ENCODE results near the gene STK24.
"Not testable (repeated sequence)": the region's sequence is repeated elsewhere in the genome, so short reads cannot be mapped to it uniquely, and the experiment has no call there.

Gene STK24

DNA sequence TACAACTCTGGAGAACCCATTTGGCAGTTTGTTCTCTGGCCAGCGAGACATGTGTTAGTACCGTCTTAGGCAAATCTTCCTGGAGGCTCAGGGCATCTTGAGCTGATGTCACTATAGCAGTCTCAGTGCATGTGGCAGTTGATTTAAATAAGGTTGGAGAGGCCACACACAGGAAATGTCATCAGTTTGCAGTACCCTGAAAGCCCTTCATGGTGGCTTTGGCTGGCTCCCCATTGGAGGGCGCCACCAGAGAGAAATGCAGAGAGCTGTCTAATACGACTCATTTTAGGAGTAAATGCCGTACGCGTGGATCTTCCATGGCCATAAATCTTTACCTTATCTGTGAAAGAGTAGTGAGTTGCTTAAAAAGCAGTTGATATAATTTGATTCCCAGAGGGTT lies 163.1 kb downstream of the STK24 start:
- Histone ChIP-seq H3K4me3 (ENCODE audit: low read length in 2 of 2) (no peak overlapping the region), H3K18ac (ENCODE audit: low read length) (no peak overlapping the region), H3K4ac (ENCODE audit: low read length) (no peak overlapping the region), H3K79me1 (ENCODE audit: low read depth, low read length) (no peaks in the 10 kb centered on the region), H3K4me2 (ENCODE audit: insufficient read depth, low read length, poor library complexity, severe bottlenecking) (no peak overlapping the region), H3K4me1 (ENCODE audit: control insufficient read depth in 2 of 2, insufficient read depth in 1 of 2, low read depth in 1 of 2, low read length in 2 of 2) (no peaks in the 10 kb centered on the region), H4K8ac (ENCODE audit: low read depth, low read length) (no peak overlapping the region), H3K27me3 (ENCODE audit: control insufficient read depth in 3 of 3, insufficient read depth in 3 of 3, low read depth in 1 of 3, low read length in 3 of 3) (no peaks in the 10 kb centered on the region), H2BK15ac (ENCODE audit: low read length) (no peak overlapping the region), H3K23ac (ENCODE audit: low read depth, low read length, poor library complexity) (no peak overlapping the region), H2AK5ac (ENCODE audit: low read depth, low read length) (no peak overlapping the region), H3K27ac (replicated peaks; ENCODE audit: low read length) (no peak overlapping the region), H3K9ac (ENCODE audit: low read depth, low read length, poor library complexity) (no peak overlapping the region), H3K14ac (ENCODE audit: low read length) (no peak overlapping the region), H2BK12ac (ENCODE audit: low read length) (no peak overlapping the region), H3K9me3 (replicated peaks in 1 of 2; ENCODE audit: control insufficient read depth in 2 of 2, insufficient read depth in 1 of 2, low read depth in 1 of 2, low read length in 2 of 2) (peaks cover 6% of the 10 kb centered on the region in 2 donors), H2BK5ac (ENCODE audit: low read length) (no peak overlapping the region), H3K36me3 (replicated peaks in 1 of 2; ENCODE audit: control insufficient read depth in 2 of 2, insufficient read depth in 2 of 2, low read length in 2 of 2) (peaks cover 26 to 94% of the 10 kb centered on the region in 2 donors), H2AFZ (ENCODE audit: low read length) (no peak overlapping the region), H2BK120ac (ENCODE audit: low read depth, low read length) (no peak overlapping the region), H4K91ac (ENCODE audit: low read depth, low read length, poor library complexity) (no peak overlapping the region)
- no peak for DNase-seq (ENCODE audit: low spot score)
- no CpG with 5 or more reads among the region's 7 CpGs for WGBS, 2 donors (ENCODE audit: extremely low coverage in 2 of 2, insufficient read length in 2 of 2, insufficient replicate concordance in 1 of 2)

- H3K9me3 ChIP-seq (replicated peaks in 1 of 2; ENCODE audit: control insufficient read depth in 2 of 2, insufficient read depth in 1 of 2, low read depth in 1 of 2, low read length in 2 of 2); H3K79me1 ChIP-seq (ENCODE audit: low read depth, low read length); DNase-seq (ENCODE audit: low spot score); H2BK5ac ChIP-seq (ENCODE audit: low read length); H2AK5ac ChIP-seq (ENCODE audit: low read depth, low read length); H3K23ac ChIP-seq (ENCODE audit: low read depth, low read length, poor library complexity); H3K4me2 ChIP-seq (ENCODE audit: insufficient read depth, low read length, poor library complexity, severe bottlenecking); H3K4me3 ChIP-seq (ENCODE audit: low read length in 2 of 2); H2AFZ ChIP-seq (ENCODE audit: low read length); H3K4ac ChIP-seq (ENCODE audit: low read length); H4K8ac ChIP-seq (ENCODE audit: low read depth, low read length); H3K9ac ChIP-seq (ENCODE audit: low read depth, low read length, poor library complexity); H3K14ac ChIP-seq (ENCODE audit: low read length); H2BK12ac ChIP-seq (ENCODE audit: low read length); H3K27me3 ChIP-seq (ENCODE audit: control insufficient read depth in 3 of 3, insufficient read depth in 3 of 3, low read depth in 1 of 3, low read length in 3 of 3); H2BK120ac ChIP-seq (ENCODE audit: low read depth, low read length); H3K4me1 ChIP-seq (ENCODE audit: control insufficient read depth in 2 of 2, insufficient read depth in 1 of 2, low read depth in 1 of 2, low read length in 2 of 2); H4K91ac ChIP-seq (ENCODE audit: low read depth, low read length, poor library complexity); H2BK15ac ChIP-seq (ENCODE audit: low read length); H3K27ac ChIP-seq (replicated peaks; ENCODE audit: low read length); H3K18ac ChIP-seq (ENCODE audit: low read length): not testable (repeated sequence)
- peaks cover 26 to 89% of the 10 kb centered on the region in 2 donors for H3K36me3 ChIP-seq (replicated peaks in 1 of 2; ENCODE audit: control insufficient read depth in 2 of 2, insufficient read depth in 2 of 2, low read length in 2 of 2)
- no CpG with 5 or more reads among the region's 3 CpGs for WGBS, 2 donors (ENCODE audit: extremely low coverage in 2 of 2, insufficient read length in 2 of 2, insufficient replicate concordance in 1 of 2)
These were observed 163.6 kb downstream of the STK24 start for GRCh38 chr13:98413278-98413677.

DNA sequence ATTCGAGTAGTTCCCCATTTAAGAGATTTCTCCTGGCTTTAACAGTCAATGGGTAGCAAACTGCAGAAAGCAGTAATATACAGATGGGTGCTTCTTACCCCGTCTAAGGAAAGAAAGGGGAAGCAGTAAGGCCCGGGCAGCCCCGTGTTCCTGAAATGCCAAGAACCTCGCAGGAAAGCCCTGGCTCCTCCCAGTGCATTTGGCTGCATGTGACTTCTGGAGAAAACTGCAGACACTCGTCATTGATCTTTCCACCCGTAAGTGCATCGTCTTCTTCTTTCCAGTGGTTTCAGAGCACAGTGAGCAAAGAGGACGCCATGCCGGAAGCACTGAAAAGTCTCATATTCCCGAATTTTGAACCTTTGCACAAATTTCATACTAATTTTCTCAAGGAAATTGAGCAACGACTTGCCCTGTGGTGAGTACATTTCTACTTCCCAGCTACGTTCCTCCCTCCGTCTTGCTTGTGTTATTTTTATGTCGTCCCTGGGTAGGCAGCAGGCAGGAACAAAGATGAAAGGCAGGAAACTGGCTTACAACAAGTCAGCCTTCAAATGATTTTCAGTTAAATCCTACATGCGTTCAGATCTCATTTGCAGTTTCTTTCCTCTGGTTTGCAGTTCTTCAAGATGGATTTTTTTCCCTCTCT lies 165.2 kb downstream of the STK24 start:
- H3K36me3 ChIP-seq (replicated peaks in 1 of 2; ENCODE audit: control insufficient read depth in 2 of 2, insufficient read depth in 2 of 2, low read length in 2 of 2), result peaks cover 21 to 76% of the 10 kb centered on the region in 2 donors
- no peak overlapping the region for H3K18ac ChIP-seq (ENCODE audit: low read length)
- no peak overlapping the region for H3K14ac ChIP-seq (ENCODE audit: low read length)
- peaks cover 0 to 3% of the 10 kb centered on the region in 2 donors for H3K9me3 ChIP-seq (replicated peaks in 1 of 2; ENCODE audit: control insufficient read depth in 2 of 2, insufficient read depth in 1 of 2, low read depth in 1 of 2, low read length in 2 of 2)
- H3K4me1 ChIP-seq (ENCODE audit: control insufficient read depth in 2 of 2, insufficient read depth in 1 of 2, low read depth in 1 of 2, low read length in 2 of 2), result no peaks in the 10 kb centered on the region
- no peak overlapping the region for H2BK5ac ChIP-seq (ENCODE audit: low read length)
- no peak overlapping the region for H2AFZ ChIP-seq (ENCODE audit: low read length)
- H2BK12ac ChIP-seq (ENCODE audit: low read length), result no peak overlapping the region
- H3K4me3 ChIP-seq (ENCODE audit: low read length in 2 of 2), result no peak overlapping the region
- H2BK15ac ChIP-seq (ENCODE audit: low read length), result no peak overlapping the region
- H3K27ac ChIP-seq (replicated peaks; ENCODE audit: low read length), result no peak overlapping the region
- H2AK5ac ChIP-seq (ENCODE audit: low read depth, low read length), result no peak overlapping the region
- no peak overlapping the region for H3K4ac ChIP-seq (ENCODE audit: low read length)
- no peak overlapping the region for H2BK120ac ChIP-seq (ENCODE audit: low read depth, low read length)
- no peak overlapping the region for H3K23ac ChIP-seq (ENCODE audit: low read depth, low read length, poor library complexity)
- no CpG with 5 or more reads among the region's 16 CpGs for WGBS, 2 donors (ENCODE audit: extremely low coverage in 2 of 2, insufficient read length in 2 of 2, insufficient replicate concordance in 1 of 2)
- H4K91ac ChIP-seq (ENCODE audit: low read depth, low read length, poor library complexity), result no peak overlapping the region
- no peak for DNase-seq (ENCODE audit: low spot score)
- H3K4me2 ChIP-seq (ENCODE audit: insufficient read depth, low read length, poor library complexity, severe bottlenecking), result no peak overlapping the region
- no peaks in the 10 kb centered on the region for H3K79me1 ChIP-seq (ENCODE audit: low read depth, low read length)
- H4K8ac ChIP-seq (ENCODE audit: low read depth, low read length), result no peak overlapping the region
- H3K27me3 ChIP-seq (ENCODE audit: control insufficient read depth in 3 of 3, insufficient read depth in 3 of 3, low read depth in 1 of 3, low read length in 3 of 3), result no peaks in the 10 kb centered on the region
- H3K9ac ChIP-seq (ENCODE audit: low read depth, low read length, poor library complexity), result no peak overlapping the region

DNA sequence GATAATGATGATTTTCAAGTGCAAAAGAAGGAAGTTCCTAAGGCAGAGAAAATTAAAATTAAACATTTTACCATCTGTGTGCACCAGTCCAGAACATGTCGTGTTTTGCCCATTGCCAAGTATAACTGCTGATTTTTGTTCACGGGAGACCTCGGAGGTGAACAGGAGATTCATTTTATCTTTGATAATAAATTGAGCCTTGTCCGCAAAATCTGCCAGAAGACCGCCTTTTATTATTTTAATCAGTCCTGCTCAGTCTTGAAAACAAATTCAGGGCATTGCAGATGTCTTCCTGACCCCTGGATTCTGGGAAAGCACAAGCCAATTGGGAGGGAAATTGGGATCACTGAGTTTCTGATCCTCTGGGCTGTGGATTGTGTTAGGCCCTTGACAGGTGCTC lies 165.9 kb downstream of the STK24 start:
- Histone ChIP-seq H3K27me3 (ENCODE audit: control insufficient read depth in 3 of 3, insufficient read depth in 3 of 3, low read depth in 1 of 3, low read length in 3 of 3) (no peaks in the 10 kb centered on the region), H2AK5ac (ENCODE audit: low read depth, low read length) (no peak overlapping the region), H2BK120ac (ENCODE audit: low read depth, low read length) (no peak overlapping the region), H3K27ac (replicated peaks; ENCODE audit: low read length) (no peak overlapping the region), H2AFZ (ENCODE audit: low read length) (no peak overlapping the region), H3K14ac (ENCODE audit: low read length) (no peak overlapping the region), H3K79me1 (ENCODE audit: low read depth, low read length) (no peaks in the 10 kb centered on the region), H3K9me3 (replicated peaks in 1 of 2; ENCODE audit: control insufficient read depth in 2 of 2, insufficient read depth in 1 of 2, low read depth in 1 of 2, low read length in 2 of 2) (no peaks in the 10 kb centered on the region), H4K91ac (ENCODE audit: low read depth, low read length, poor library complexity) (no peak overlapping the region), H2BK15ac (ENCODE audit: low read length) (no peak overlapping the region), H3K18ac (ENCODE audit: low read length) (no peak overlapping the region), H3K4me3 (ENCODE audit: low read length in 2 of 2) (no peak overlapping the region), H4K8ac (ENCODE audit: low read depth, low read length) (no peak overlapping the region), H3K4ac (ENCODE audit: low read length) (no peak overlapping the region), H2BK12ac (ENCODE audit: low read length) (no peak overlapping the region), H2BK5ac (ENCODE audit: low read length) (no peak overlapping the region), H3K9ac (ENCODE audit: low read depth, low read length, poor library complexity) (no peak overlapping the region), H3K4me1 (ENCODE audit: control insufficient read depth in 2 of 2, insufficient read depth in 1 of 2, low read depth in 1 of 2, low read length in 2 of 2) (no peaks in the 10 kb centered on the region), H3K23ac (ENCODE audit: low read depth, low read length, poor library complexity) (no peak overlapping the region), H3K4me2 (ENCODE audit: insufficient read depth, low read length, poor library complexity, severe bottlenecking) (no peak overlapping the region), H3K36me3 (replicated peaks in 1 of 2; ENCODE audit: control insufficient read depth in 2 of 2, insufficient read depth in 2 of 2, low read length in 2 of 2) (peaks cover 18 to 69% of the 10 kb centered on the region in 2 donors)
- DNase-seq (ENCODE audit: low spot score), result no peak
- no CpG with 5 or more reads among the region's 5 CpGs for WGBS, 2 donors (ENCODE audit: extremely low coverage in 2 of 2, insufficient read length in 2 of 2, insufficient replicate concordance in 1 of 2)

Data from neuronal stem cell (in vitro differentiated cells).